ENCODE measurements around the gene ACE.

Gene ACE

DNA sequence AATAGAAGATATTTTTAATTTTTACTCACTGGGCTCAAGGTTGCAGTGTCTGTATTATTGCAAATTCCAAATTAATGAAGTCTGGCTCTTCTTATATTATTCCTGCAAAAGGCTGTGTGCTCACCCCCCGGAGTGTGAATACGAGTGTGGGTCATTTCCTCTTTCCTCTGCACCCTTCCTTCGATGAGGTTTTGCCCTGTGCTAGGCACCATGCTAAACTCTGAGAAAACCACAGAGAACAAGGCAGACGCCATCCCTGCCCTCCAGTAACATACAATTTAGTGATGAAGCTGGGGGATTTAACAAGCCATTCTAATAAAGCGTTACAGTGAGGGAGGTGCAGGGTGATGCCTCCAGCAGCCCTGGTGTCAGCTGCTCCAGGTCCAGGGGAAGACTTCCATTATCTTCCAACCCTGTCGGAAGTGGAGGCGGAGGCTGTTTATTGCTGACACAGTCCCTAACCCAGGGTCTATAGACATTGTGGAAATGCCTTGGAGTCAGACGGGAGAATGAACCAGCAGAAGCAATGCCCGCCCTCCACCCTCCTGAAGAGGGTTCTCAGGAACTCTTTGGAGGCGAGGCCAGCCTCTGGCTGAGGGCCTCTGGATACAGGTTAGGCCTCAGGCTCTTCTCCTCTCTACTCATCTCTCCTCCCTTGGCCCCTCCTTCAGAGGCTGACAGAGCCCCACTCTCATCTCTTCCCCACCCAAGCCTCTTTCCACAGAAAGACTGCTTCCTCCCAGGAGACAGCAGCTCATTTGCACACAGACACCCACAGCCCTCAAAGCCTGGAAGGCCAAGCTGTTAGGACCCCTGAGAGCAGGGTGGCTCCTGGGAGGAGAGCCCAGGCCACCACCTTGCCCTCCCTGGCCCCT lies 2.0 kb upstream of the ACE start:
- DNase-seq (ENCODE audit: low spot score), result no peak

DNA sequence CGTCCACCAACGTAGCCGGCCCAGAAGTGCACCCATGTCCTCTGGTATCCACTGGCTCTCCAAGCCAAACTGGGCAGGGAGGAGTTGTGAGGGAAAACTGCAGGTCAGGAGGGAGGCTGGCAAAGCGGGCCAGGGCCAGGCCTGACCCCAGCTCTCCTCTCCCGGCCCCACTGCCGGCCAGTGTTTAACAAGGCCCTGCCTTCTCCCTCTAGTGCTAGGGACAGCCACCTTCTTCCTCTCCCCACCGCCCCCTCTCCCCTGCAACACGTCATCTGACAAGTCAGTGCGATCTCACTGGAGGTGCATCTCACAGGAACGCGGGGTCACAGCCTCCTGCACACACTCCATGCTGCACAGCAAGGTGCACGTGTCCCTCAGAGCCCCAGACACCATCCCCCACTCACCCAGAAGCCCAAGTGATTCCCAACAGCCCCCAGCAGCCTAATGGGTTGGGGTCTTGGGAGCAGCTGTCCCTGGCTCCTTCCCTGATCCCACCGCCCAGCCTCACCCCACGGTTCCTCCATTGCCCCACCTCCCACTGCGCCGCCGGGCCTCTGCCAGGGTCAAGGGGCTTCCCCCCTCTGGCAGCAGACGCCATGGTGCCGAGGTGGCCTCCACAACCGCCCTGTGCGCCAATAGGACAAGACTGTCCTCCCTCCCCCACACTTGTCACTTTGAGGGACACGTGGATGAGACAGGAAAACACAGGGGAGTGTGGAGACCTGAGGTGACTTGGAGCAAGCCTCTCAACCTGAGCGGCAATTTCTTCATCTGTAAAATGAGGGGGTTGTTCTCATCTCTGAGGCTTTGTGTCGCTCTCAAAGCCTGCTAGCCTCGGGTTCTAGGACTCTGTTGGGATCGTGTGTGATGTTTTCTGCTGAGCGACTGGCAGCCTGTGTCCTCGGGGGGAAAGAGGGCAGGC lies 1.1 kb upstream of the ACE start:
- DNase-seq (ENCODE audit: low spot score), result no peak

DNA sequence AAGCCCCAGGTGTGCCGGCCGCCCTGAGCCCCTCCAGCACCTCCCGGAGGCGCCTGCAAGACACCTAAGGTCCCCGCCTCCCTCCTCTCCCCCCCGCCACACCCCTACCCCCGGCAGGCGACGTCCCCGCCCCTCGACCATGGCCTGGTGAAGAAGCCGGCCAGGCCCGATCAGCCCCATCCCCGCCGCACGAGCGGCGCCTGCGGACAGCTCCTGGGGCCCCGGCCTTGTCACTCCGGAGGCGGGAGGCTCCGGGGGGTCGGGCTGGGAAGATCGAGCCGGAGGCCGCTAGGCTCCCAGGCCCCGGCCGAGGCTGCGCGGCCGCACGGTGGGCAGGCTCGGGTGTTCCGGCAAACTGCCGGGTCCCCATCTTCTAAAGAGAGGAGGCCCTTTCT lies 405 bp upstream of the ACE start:
- peak; percentile 9 for DNase-seq (ENCODE audit: low spot score)

DNA sequence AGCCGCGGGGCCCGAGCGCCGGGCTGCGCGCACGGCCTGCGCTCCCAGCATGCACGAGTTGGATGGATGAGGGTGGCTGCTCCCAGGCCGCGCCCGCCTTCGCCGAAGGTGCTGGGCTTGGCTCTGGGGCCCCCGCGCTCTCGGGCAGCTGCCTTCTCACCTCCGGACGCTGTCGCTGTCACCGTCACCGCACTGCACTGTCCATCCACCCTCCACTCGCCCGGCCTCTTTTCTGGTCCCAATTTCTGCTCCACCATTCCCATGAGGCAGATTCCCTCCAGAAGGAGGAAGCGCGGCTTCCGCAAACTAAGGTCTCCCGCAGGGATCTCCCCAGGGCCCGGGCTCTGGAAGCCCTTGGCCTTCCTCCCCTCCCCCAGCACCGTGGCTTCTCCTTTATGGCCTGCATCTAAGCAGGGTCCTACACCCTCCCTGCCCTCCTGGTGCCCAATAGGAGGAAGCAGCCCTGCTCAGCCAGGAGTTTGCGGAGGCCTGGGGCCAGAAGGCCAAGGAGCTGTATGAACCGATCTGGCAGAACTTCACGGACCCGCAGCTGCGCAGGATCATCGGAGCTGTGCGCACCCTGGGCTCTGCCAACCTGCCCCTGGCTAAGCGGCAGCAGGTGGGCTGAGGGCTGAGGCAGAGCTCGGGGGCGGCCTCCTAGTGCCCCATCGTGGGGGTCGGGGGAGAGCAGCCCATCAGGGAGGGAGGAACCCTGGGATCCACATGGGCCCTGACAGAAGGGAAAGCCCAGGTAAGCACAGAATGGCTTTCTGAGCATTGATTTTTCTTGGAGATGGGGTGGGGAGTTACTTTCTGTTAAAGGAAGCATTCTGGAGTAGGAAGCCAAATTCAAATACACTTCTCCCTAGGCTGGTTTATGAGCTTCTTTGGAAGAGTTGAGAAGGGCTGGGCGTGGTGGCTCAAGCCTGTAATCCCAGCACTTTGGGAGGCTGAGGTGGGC lies 899 bp downstream of the ACE start:
- DNase-seq (ENCODE audit: low spot score), result no peak

DNA sequence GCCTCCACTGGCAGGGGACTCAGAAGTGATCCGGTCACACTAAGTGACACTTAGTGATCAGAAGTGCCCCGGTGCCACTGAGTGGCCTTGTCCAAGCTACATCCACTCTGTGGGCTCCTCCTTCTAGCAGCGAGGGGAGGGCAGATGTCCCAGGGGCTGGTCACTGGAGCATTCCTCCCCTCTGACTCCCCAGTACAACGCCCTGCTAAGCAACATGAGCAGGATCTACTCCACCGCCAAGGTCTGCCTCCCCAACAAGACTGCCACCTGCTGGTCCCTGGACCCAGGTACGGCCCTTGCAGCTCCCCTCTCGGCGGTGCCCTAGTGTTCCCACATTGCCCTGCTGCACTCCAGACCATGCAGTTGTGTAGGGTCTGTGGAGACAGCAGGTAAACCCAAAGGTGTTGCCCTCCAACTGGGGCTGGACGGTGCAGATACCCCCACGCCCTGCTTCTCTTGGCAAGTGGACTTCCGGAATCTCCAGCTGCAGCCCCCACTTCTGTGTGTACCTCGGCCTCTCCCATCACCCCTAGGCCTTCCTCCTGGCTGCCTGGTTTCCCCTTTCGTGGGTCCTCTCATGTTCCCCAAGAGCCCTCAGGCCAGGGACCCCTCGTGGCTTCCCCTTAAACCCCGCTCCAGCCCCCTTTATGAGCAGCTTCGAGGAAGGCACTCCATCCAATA lies 2.1 kb downstream of the ACE start:
- DNase-seq (ENCODE audit: low spot score), result peak; percentile 80

DNA sequence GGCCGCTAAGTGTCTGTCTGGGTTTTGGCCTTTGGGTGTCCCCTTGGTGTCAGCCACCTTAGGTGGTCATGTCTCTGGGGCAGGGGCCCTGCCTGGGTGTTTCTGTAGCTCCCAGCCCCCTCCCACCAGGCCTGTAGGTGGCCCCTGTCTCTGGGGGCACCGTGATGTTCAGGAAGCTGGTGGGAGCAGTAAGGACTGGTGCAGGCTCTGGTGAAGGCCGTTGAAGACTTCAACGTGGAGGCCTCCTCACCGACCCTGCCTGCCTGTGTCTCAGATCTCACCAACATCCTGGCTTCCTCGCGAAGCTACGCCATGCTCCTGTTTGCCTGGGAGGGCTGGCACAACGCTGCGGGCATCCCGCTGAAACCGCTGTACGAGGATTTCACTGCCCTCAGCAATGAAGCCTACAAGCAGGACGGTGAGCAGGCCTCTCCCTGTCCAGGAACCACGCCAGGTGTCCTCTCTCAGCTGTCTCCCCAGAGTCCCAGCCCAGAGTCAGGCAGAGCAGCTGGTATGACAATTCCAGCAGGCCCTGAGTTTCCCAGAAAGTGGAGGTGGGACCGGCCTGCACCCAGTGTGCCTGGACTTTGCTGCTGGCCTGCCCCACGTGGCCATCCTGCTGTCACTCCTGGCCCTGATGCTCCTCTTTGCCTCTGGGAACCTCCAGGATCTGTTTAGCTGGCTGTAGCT lies 2.8 kb downstream of the ACE start:
- DNase-seq (ENCODE audit: low spot score), result no peak

DNA sequence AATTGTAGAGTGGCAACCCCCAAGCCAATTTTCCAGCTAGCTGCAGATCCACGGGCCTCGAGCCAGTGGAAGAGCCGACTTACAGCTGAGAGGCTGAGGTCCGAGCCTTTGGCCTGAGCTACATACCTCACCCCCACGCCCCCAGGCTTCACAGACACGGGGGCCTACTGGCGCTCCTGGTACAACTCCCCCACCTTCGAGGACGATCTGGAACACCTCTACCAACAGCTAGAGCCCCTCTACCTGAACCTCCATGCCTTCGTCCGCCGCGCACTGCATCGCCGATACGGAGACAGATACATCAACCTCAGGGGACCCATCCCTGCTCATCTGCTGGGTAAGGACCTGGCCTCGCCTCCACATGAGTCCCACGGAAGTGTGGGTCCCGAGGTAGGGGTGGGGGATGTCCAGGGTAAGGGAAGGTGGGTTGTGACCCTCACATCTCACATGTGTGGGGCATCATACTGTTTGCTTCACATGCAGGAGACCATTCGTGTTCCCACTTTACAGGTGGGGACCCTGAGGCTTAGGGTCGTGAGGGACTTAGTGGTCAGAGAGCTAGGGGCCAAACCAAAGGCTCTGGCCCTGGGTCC lies 3.4 kb downstream of the ACE start:
- no peak for DNase-seq (ENCODE audit: low spot score)

DNA sequence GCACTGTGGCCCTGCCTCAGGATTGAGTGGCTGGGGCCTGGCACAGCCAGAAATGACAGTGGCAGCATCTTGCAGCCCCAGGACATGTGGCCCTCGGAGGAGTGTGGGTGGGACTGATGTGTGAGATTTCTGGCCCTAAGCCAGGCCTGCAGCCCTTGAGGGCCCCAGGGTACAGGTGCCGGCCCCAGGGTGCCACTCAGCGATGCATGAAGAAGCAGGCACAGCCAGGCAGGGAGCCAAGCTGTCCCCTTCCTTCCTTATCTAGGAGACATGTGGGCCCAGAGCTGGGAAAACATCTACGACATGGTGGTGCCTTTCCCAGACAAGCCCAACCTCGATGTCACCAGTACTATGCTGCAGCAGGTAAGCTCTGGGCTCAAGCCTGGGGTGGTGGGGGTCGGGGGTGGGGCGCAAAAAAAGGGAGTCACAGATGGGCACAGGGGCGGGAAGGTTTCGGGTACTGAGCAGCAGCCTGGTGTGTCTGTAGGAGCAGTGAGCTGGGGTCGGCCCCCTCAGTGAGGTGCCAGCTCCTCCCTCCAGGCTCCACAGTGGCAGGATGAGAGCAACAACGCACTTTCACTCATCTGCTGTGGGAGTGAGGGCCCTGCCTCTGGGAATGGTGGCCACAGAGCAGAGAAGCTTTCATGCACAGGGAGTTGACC lies 4.1 kb downstream of the ACE start:
- no peak for DNase-seq (ENCODE audit: low spot score)

DNA sequence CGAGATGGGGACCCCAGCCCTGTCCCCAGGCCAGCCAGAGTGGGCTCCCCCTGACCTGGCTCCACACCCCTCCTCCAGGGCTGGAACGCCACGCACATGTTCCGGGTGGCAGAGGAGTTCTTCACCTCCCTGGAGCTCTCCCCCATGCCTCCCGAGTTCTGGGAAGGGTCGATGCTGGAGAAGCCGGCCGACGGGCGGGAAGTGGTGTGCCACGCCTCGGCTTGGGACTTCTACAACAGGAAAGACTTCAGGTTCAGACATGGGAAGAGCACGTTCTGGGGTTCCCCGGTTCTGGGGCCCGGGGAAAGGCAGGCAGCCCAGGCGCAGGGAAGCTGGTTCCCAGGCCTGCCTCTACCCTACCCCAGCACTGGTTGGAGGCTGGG lies 4.6 kb downstream of the ACE start:
- DNase-seq (ENCODE audit: low spot score), result no peak

DNA sequence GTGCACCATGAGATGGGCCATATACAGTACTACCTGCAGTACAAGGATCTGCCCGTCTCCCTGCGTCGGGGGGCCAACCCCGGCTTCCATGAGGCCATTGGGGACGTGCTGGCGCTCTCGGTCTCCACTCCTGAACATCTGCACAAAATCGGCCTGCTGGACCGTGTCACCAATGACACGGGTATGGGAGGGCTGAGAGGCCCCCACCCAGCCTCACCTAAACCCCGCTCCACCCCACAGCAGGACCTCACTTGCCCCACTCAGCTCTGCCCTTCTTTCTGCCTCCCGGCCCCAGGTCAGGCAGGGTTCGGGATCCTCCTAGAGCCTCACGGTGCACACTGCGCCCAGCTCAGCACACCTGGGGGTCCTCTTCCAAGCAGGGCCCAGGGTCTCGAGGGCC lies 5.6 kb downstream of the ACE start:
- DNase-seq (ENCODE audit: low spot score), result no peak

DNA sequence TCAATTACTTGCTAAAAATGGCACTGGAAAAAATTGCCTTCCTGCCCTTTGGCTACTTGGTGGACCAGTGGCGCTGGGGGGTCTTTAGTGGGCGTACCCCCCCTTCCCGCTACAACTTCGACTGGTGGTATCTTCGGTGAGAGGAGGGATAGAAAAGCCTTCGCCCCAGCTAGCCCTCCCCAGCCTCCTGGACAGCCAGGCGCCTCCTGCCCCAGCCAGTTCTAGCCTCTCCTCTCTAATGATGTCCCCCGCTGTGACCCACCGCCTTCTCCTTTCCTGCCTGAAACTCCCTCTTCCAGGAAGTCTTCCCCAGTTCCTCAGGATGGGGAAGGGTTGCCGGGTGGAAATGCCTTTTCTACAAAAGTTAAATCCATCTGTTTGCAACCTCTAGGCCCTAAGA lies 6.2 kb downstream of the ACE start:
- DNase-seq (ENCODE audit: low spot score), result no peak

DNA sequence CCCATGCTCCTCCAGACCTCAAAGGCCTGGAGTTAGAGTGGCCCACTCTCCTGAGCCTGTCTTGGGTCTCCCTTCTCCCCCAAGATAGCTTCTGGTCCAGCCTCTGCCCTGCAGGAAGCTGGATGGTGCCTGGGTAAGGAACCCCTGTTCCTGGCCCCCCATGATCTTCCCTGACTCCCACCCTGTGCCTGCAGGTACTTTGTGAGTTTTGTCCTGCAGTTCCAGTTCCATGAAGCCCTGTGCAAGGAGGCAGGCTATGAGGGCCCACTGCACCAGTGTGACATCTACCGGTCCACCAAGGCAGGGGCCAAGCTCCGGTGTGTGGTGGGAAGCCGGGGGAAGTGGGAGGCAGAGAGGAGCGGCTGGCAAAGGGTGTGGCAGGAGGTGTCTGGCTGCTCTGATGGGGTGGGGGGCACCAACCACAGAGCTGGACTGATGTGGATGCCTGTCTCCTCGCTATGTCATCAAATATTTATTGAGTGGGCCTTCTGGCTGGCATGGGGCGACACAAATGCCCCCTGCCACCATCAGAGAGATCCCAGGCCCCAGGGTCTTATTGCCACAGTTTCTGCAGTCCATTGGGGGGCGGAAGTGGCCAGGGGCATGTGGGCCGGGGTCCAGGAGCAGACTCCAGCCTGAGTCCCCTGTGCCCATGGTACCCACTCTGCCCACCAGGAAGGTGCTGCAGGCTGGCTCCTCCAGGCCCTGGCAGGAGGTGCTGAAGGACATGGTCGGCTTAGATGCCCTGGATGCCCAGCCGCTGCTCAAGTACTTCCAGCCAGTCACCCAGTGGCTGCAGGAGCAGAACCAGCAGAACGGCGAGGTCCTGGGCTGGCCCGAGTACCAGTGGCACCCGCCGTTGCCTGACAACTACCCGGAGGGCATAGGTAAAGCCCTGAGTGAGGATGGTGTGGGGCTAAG lies 7.1 kb downstream of the ACE start:
- DNase-seq (ENCODE audit: low spot score), result no peak

DNA sequence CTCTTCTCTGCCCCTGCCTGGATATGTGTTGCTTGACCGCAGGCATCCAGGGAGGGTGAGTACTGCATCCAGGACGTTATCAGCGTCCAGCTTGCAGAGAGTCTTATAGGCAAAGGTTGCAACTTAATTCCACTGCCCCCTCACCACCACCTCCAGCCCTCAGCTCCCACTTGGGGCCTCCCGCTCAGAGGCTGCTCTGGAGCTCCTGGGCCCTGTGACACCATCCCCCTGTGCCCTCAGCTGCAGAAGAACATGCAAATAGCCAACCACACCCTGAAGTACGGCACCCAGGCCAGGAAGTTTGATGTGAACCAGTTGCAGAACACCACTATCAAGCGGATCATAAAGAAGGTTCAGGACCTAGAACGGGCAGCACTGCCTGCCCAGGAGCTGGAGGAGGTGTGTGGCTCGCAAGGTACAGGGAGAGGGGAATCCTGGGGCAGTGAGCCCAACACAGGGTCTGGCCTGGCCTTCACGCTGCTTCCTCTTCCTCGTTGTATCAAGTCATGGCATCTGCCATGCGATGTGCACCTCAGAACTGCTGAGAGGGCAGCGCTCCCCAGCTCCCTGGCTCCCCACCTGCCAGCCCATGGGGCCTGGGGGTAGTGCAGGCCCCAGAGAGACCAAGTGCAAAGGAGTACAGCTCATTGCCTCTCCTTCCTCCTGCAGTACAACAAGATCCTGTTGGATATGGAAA lies 9.6 kb downstream of the ACE start:
- DNase-seq (ENCODE audit: low spot score), result no peak

DNA sequence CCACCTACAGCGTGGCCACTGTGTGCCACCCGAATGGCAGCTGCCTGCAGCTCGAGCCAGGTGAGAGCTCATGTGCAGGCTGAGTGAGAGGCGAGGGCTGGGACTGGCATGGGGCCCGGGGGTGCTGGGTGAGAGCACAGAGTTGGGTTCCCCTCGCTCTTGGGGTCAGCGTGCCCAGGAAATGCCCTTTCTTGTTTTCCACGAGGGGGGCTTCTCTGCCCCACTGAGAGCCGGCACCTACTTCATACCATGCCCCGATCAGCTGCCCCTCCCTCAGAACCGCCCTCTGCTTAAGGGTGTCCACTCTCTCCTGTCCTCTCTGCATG lies 10.1 kb downstream of the ACE start:
- no peak for DNase-seq (ENCODE audit: low spot score)

DNA sequence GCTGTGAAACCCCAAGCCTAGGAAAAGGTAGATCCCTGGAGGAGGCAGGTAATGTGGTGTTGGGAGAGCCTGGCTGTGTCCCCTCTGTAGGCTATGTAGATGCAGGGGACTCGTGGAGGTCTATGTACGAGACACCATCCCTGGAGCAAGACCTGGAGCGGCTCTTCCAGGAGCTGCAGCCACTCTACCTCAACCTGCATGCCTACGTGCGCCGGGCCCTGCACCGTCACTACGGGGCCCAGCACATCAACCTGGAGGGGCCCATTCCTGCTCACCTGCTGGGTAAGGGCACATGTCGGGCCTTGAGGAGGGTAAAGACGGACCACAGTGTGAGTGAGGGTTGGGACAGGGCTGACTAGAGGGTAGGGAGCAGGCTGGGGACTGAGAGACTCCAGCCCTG lies 12.0 kb downstream of the ACE start:
- DNase-seq (ENCODE audit: low spot score), result no peak

DNA sequence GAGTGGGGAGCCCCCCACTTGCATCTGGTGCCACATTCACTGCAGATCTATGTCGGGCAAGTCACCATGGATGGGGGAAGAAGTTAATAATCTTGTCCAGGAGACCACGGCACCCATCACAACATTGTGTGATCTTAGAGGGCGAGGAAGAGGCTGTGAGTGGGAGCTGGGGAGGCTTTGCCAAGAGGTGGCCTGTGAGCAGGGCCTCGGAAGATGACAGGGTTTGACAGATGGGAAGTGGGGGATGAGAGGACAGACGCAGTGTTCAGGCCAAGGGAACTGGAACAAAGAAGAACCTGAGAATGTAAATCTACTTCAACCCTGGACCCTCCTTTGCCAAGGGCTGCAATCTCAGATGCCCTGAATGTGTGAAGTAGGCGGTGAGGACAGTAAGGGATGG lies 12.4 kb downstream of the ACE start:
- no peak for DNase-seq (ENCODE audit: low spot score)

DNA sequence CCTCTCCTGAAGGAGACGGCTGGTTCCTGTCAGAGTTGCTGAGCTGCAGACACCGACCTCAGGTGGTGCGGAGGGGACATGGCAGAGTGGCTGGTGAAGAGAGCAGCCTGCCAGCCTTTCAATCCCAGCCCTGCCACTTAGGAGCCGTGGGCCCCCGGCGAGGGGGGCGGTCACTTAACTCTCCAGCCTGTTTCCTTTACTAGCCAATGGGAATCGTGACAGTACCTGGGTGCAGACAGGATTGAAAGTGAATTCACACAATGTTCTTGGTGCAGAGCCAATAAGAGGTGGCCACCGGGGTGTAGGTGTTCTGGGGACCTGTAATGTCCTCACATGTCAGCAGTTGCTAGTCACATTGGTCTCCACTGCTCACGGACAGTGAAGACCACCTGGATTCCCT lies 13.5 kb downstream of the ACE start:
- DNase-seq (ENCODE audit: low spot score), result no peak

DNA sequence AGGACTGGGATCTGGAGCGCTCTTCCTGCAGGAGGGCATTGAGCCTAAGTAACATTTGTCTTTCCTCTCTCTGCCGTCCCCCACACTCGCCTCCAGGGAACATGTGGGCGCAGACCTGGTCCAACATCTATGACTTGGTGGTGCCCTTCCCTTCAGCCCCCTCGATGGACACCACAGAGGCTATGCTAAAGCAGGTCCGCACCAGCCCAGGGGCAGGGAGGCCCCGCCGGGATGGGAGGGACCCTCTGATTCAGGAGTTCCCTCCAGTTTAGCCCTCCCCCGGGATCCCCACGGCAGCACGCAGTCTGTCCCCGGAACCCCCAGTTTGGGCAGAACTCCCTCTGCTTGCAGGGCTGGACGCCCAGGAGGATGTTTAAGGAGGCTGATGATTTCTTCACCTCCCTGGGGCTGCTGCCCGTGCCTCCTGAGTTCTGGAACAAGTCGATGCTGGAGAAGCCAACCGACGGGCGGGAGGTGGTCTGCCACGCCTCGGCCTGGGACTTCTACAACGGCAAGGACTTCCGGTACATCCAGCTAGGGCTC lies 14.1 kb downstream of the ACE start:
- no peak for DNase-seq (ENCODE audit: low spot score)
